IMR-90 (cell line): ENCODE measurements around the gene SOST. TPM values are rescaled to one million over a fixed set of nuclear protein-coding genes. Genes with fewer than 3 reads are reported as not detected.
A peak's percentile ranks its signal among the peaks of the same experiment; 100 is the strongest.

Experiments used
- ATAC-seq: fragments of 200-7000 bp; cut with Tn5 transposase; 2 replicates; pipeline ENCODE4 v1.9.1; 2020; ENCODE audit warnings: low read depth, mild to moderate bottlenecking, moderate library complexity
- BruUV-seq: library from RNA; stranded (reverse); fragments of 400-500 nt; replicated peaks from 2 replicates; lab custom pipeline; 2021; lab: Mats Ljungman, UMichigan
- CTCF ChIA-PET: fragments of 300-600 bp; formaldehyde crosslinking; extraction: SDS; loops from one replicate; lab custom pipeline; 2021; ENCODE audit warnings: antibody characterized with exemption; lab: Yijun Ruan, JAX
- POLR2A ChIA-PET: fragments of 300-600 bp; sonication (Branson Sonifier 250); formaldehyde crosslinking; loops from one replicate; lab custom pipeline; 2022; ENCODE audit warnings: antibody characterized with exemption; ENCODE audit not compliant: unreplicated experiment; lab: Charles Lee
- DNase-seq: peaks from one replicate; pipeline ENCODE4 v3.0.0; 2013
- H2AFZ ChIP-seq: replicated peaks from 2 replicates; pipeline ENCODE3; 2013; ENCODE audit warnings: low read length, mild to moderate bottlenecking; ENCODE audit not compliant: poor library complexity
- H2AK5ac ChIP-seq: 2 replicates; pipeline ENCODE4 v1.6.1; 2013; ENCODE audit warnings: low read depth, low read length, inconsistent platforms
- H2AK9ac ChIP-seq: replicated peaks from 2 replicates; pipeline ENCODE3; 2013; ENCODE audit warnings: mild to moderate bottlenecking, low read depth, low read length, moderate library complexity; ENCODE audit not compliant: poor library complexity
- H2BK120ac ChIP-seq: 2 replicates; pipeline ENCODE4 v1.6.1; 2013; ENCODE audit warnings: low read depth, low read length, inconsistent platforms
- H2BK15ac ChIP-seq: 3 replicates; pipeline ENCODE4 v1.6.1; 2013; ENCODE audit warnings: low read depth, low read length, inconsistent platforms
- H2BK20ac ChIP-seq: 2 replicates; pipeline ENCODE4 v1.6.1; 2013; ENCODE audit warnings: low read depth, mild to moderate bottlenecking, inconsistent platforms, low read length, moderate library complexity
- H2BK5ac ChIP-seq: 2 replicates; pipeline ENCODE4 v1.6.1; 2013; ENCODE audit warnings: mild to moderate bottlenecking, low read depth, low read length, inconsistent platforms; ENCODE audit not compliant: poor library complexity, severe bottlenecking
- H3K14ac ChIP-seq: replicated peaks from 2 replicates; pipeline ENCODE4 v1.6.1; 2013; ENCODE audit warnings: low read depth, low read length, inconsistent platforms
- H3K18ac ChIP-seq: 2 replicates; pipeline ENCODE4 v1.6.1; 2013; ENCODE audit warnings: low read depth, low read length, control low read depth
- H3K23ac ChIP-seq: 2 replicates; pipeline ENCODE4 v1.6.1; 2013; ENCODE audit warnings: low read depth, low read length, inconsistent platforms
- H3K27ac ChIP-seq: 2 replicates; pipeline ENCODE4 v1.5.1; 2013; ENCODE audit warnings: mild to moderate bottlenecking, control low read depth, low read length; ENCODE audit not compliant: insufficient read depth
- H3K27me3 ChIP-seq: 2 replicates; pipeline ENCODE4 v1.6.1; 2013; ENCODE audit warnings: low read length; ENCODE audit not compliant: control insufficient read depth, insufficient read depth
- H3K36me3 ChIP-seq: 2 replicates; pipeline ENCODE4 v1.6.1; 2013; ENCODE audit warnings: low read length, mixed read lengths; ENCODE audit not compliant: control insufficient read depth, insufficient read depth
- H3K4ac ChIP-seq: 2 replicates; pipeline ENCODE4 v1.6.1; 2013; ENCODE audit warnings: low read depth, low read length, inconsistent platforms
- H3K4me1 ChIP-seq: 2 replicates; pipeline ENCODE4 v1.6.1; 2013; ENCODE audit warnings: low read length, mixed read lengths; ENCODE audit not compliant: control insufficient read depth, insufficient read depth
- H3K4me2 ChIP-seq: 2 replicates; pipeline ENCODE4 v1.6.1; 2013; ENCODE audit warnings: low read depth, mild to moderate bottlenecking, control low read depth, low read length, moderate library complexity
- H3K4me3 ChIP-seq: 2 replicates; pipeline ENCODE4 v1.5.1; 2013; ENCODE audit warnings: low read depth, mild to moderate bottlenecking, control low read depth, low read length, moderate library complexity; ENCODE audit not compliant: insufficient read depth
- H3K56ac ChIP-seq: 2 replicates; pipeline ENCODE4 v1.6.1; 2013; ENCODE audit warnings: low read length, inconsistent platforms; ENCODE audit not compliant: insufficient read depth; ENCODE audit errors: extremely low read depth
- H3K79me1 ChIP-seq, 2 experiments: 2 replicates each; pipeline ENCODE4 v1.6.1; 2013; ENCODE audit warnings: low read length in 2 of 2, inconsistent platforms in 1 of 2, low read depth in 1 of 2
- H3K9ac ChIP-seq: 2 replicates; pipeline ENCODE4 v1.6.1; 2013; ENCODE audit warnings: low read depth, low read length, control low read depth
- H3K9me1 ChIP-seq: 2 replicates; pipeline ENCODE4 v1.6.1; 2013; ENCODE audit warnings: low read length, inconsistent platforms; ENCODE audit not compliant: insufficient read depth
- H3K9me3 ChIP-seq: 2 replicates; pipeline ENCODE4 v1.6.1; 2013; ENCODE audit warnings: low read length; ENCODE audit not compliant: control insufficient read depth, insufficient read depth
- H4K20me1 ChIP-seq: 2 replicates; pipeline ENCODE4 v1.6.1; 2013; ENCODE audit warnings: low read length, inconsistent platforms; ENCODE audit not compliant: insufficient read depth
- H4K5ac ChIP-seq: 2 replicates; pipeline ENCODE4 v1.6.1; 2013; ENCODE audit warnings: mild to moderate bottlenecking, low read depth, low read length, control low read depth
- H4K8ac ChIP-seq, 2 experiments: 2 replicates each; pipeline ENCODE4 v1.6.1; 2013; ENCODE audit warnings: low read depth in 2 of 2, low read length in 2 of 2, control low read depth in 1 of 2, inconsistent platforms in 1 of 2
- H4K91ac ChIP-seq: 2 replicates; pipeline ENCODE4 v1.6.1; 2013; ENCODE audit warnings: low read depth, low read length, inconsistent platforms; ENCODE audit not compliant: insufficient read depth
- BHLHE40 ChIP-seq: fragments of 150-350 bp; IDR thresholded peaks from 2 replicates; pipeline ENCODE4 v1.6.1; 2016; ENCODE audit warnings: mild to moderate bottlenecking, low read depth, low read length
- MAZ ChIP-seq: IDR thresholded peaks from 2 replicates; pipeline ENCODE4 v1.6.1; 2012; ENCODE audit warnings: low read depth, mild to moderate bottlenecking, low read length, improper control_type of control experiment, moderate library complexity, borderline replicate concordance
- WGBS, 2 experiments: methylation state at CpG; one replicate each; pipeline versions ENCODE4 v1.1.5 to v1.1.7; 2013; ENCODE audit warnings: missing lambda C conversion rate in 2 of 2; ENCODE audit not compliant: insufficient read length in 1 of 2; ENCODE audit errors: extremely low coverage in 2 of 2; 5-methylcytosine and 5-hydroxymethylcytosine counted together
- dilution Hi-C: fragments of 300-500 bp; cut with HindIII; formaldehyde crosslinking; loops from one replicate; pipeline ENCODE4 v1.14.3; 2018; ENCODE audit warnings: low sequenced_read_pairs; ENCODE audit not compliant: unreplicated experiment
- in situ Hi-C: fragments of 300-500 bp; cut with MboI; formaldehyde crosslinking; loops from 3 replicates; pipeline ENCODE4 v1.14.3; 2019; ENCODE audit warnings: low sequenced_read_pairs, inconsistent platforms, mixed read lengths
- intact Hi-C: fragments of 100-400 bp; cut with micrococcal nuclease; formaldehyde crosslinking; loops from 2 replicates; pipeline ENCODE4 v1.10.0; 2022
- polyA plus RNA-seq, 3 experiments: library from polyadenylated mRNA; depleted of rRNA; stranded (reverse); fragments of >200 nt; gene quantifications; 2 replicates each; pipeline ENCODE4 v1.2.3, GENCODE V29; 2012; ENCODE audit warnings: low replicate concordance in 1 of 3
- total RNA-seq: library from RNA; depleted of rRNA; stranded (reverse); fragments of >200 nt; gene quantifications from 2 replicates; pipeline ENCODE4 v1.2.3, GENCODE V29; 2012

SOST gene
- total and polyA plus RNA-seq, 2 of the 4 experiments (the other 2 are of a cell fraction), result not detected

DNA sequence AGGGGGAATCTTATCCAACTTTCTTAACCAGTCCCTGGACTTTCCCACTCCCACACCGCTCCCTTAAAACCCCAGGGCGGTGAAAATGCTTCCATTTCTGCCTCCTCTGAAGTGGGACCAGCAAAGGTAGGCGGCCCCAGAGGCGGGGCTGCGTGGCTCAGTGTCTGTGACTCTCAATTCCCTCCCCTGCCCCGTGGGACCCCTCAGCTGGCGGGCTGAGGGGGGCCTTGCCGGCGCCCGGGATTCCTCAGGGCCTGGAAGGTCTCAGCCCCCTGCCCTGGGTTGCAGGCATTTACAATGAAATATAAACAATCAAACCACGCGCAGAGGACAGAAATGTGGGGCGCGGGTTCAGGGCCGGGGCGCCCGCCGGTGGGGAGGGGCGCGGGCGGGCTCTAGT, 3.6 kb downstream of the SOST start:
- Histone ChIP-seq H3K4me1 (no peaks in the 10 kb centered on the region), H2BK20ac (no peak overlapping the region), H2AFZ (peak overlapping the region; percentile 88), H2AK9ac (no peak overlapping the region), H3K4me2 (no peak overlapping the region; the same call in 1 of the 2 replicates), H4K5ac (no peak overlapping the region), H3K79me1 (no peaks in the 10 kb centered on the region), H3K23ac (no peak overlapping the region), H4K91ac (no peak overlapping the region), H3K27ac (no peak overlapping the region), H3K4me3 (no peak overlapping the region), H3K36me3 (no peaks in the 10 kb centered on the region), H3K56ac (no peak overlapping the region), H3K4ac (no peak overlapping the region), H2BK120ac (no peak overlapping the region), H3K9me3 (no peaks in the 10 kb centered on the region), H3K18ac (no peak overlapping the region), H2BK15ac (no peak overlapping the region), H3K14ac (no peak overlapping the region), H3K9ac (no peak overlapping the region), H3K9me1 (peaks cover 6% of the 10 kb centered on the region; the same call in 1 of the 2 replicates), H2AK5ac (no peak overlapping the region), H3K27me3 (peaks cover 60% of the 10 kb centered on the region), H4K8ac (no peak overlapping the region), H2BK5ac (no peak overlapping the region), H4K20me1 (no peaks in the 10 kb centered on the region)
- DNase-seq, result no peak
- dilution Hi-C loops, result no loop called here
- BruUV-seq, result no TSS peak
- POLR2A ChIA-PET, result interaction anchor here (0.6 kb wide), 1 partner anchor 1520 kb away, joined by 4 read pairs; no protein-coding TSS in a partner anchor
- in situ Hi-C loops, result loop anchor here (5.0 kb wide), 1 partner anchor 178 kb away; no protein-coding TSS in a partner anchor
- CTCF ChIA-PET, result interaction anchor here (0.9 to 1.3 kb wide), 4 partner anchors 9 to 63 kb away, joined by 3 to 5 read pairs (median 3); no protein-coding TSS in a partner anchor
- no peak for ATAC-seq
- TF ChIP-seq BHLHE40 (no peak), MAZ (no peak)
- 18% methylated on average over 8 of the region's 21 CpGs; no CpG with 5 or more reads in 1 of the 2 experiments for WGBS, 2 experiments
- intact Hi-C loops, result no loop called here
